Stomach smooth muscle (tissue), 2 donors: ENCODE results near the gene WNT5B.
A peak's percentile ranks its signal among the peaks of the same experiment; 100 is the strongest.

Experiments
- H3K27ac ChIP-seq: one replicate; pipeline ENCODE4 v1.7.0; 2013; ENCODE audit warnings: mild to moderate bottlenecking, low read length, inconsistent platforms
- H3K27me3 ChIP-seq, 2 donors: one replicate each; pipeline ENCODE4 v1.7.0; 2013; ENCODE audit warnings: low read length in 2 of 2; ENCODE audit not compliant: insufficient read depth in 2 of 2, control insufficient read depth in 1 of 2
- H3K36me3 ChIP-seq, 2 donors: one replicate each; pipeline ENCODE4 v1.7.0; 2013; ENCODE audit warnings: low read length in 2 of 2; ENCODE audit not compliant: control insufficient read depth in 2 of 2, insufficient read depth in 2 of 2
- H3K4me1 ChIP-seq: one replicate; pipeline ENCODE4 v1.7.0; 2013; ENCODE audit warnings: low read length; ENCODE audit not compliant: control insufficient read depth, insufficient read depth
- H3K4me3 ChIP-seq, 2 donors: one replicate each; pipeline ENCODE4 v1.7.0; 2013; ENCODE audit warnings: low read length in 2 of 2
- H3K9ac ChIP-seq, 2 donors: one replicate each; pipeline ENCODE4 v1.7.0; 2013; ENCODE audit warnings: low read length in 2 of 2, mild to moderate bottlenecking in 1 of 2
- H3K9me3 ChIP-seq, 2 donors: one replicate each; pipeline ENCODE4 v1.7.0; 2013; ENCODE audit warnings: low read length in 2 of 2; ENCODE audit not compliant: control insufficient read depth in 2 of 2
- donor health status: healthy.
- donor health status: Pancreatic carcinoma.

WNT5B gene

GRCh38 chr12:1640328-1641234 is 11.6 kb downstream of the WNT5B start:
- no peaks in the 10 kb centered on the region for H3K27me3 ChIP-seq
- H3K36me3 ChIP-seq: no peaks in the 10 kb centered on the region
- no peaks in the 10 kb centered on the region for H3K9me3 ChIP-seq
- H3K4me1 ChIP-seq: peaks cover 19% of the 10 kb centered on the region
- H3K27ac ChIP-seq: no peak overlapping the region
- no peak overlapping the region for H3K4me3 ChIP-seq
- no peak overlapping the region for H3K9ac ChIP-seq

- no peak overlapping the region for H3K27ac ChIP-seq
- no peak overlapping the region for H3K9ac ChIP-seq
- no peaks in the 10 kb centered on the region for H3K9me3 ChIP-seq
- H3K4me3 ChIP-seq: no peak overlapping the region
- H3K27me3 ChIP-seq: no peaks in the 10 kb centered on the region
- peaks cover 0 to 2% of the 10 kb centered on the region in 2 donors for H3K36me3 ChIP-seq
- peaks cover 20% of the 10 kb centered on the region for H3K4me1 ChIP-seq
These were observed 13.5 kb downstream of the WNT5B start for GRCh38 chr12:1642513-1642912.

- Histone ChIP-seq H3K27ac (no peak overlapping the region), H3K9ac (no peak overlapping the region), H3K27me3 (no peaks in the 10 kb centered on the region), H3K4me3 (no peak overlapping the region), H3K9me3 (no peaks in the 10 kb centered on the region), H3K36me3 (peaks cover 0 to 2% of the 10 kb centered on the region in 2 donors), H3K4me1 (peaks cover 20% of the 10 kb centered on the region)
These were observed 14.0 kb downstream of the WNT5B start for GRCh38 chr12:1643043-1643442.

- peak overlapping the region; percentile 80 for H3K27ac ChIP-seq
- peak overlapping the region in 1 of 2 donors; percentile 29 for H3K4me3 ChIP-seq
- peaks cover 0 to 2% of the 10 kb centered on the region in 2 donors for H3K36me3 ChIP-seq
- H3K4me1 ChIP-seq: peaks cover 21% of the 10 kb centered on the region
- H3K9ac ChIP-seq: no peak overlapping the region
- H3K27me3 ChIP-seq: no peaks in the 10 kb centered on the region
- no peaks in the 10 kb centered on the region for H3K9me3 ChIP-seq
These were observed 15.0 kb downstream of the WNT5B start for GRCh38 chr12:1643905-1644533.

GRCh38 chr12:1644534-1645438 is 15.8 kb downstream of the WNT5B start:
- no peak overlapping the region for H3K9ac ChIP-seq
- peaks cover 0 to 2% of the 10 kb centered on the region in 2 donors for H3K36me3 ChIP-seq
- H3K4me1 ChIP-seq: peaks cover 26% of the 10 kb centered on the region
- H3K4me3 ChIP-seq: peak overlapping the region; percentile 29 to 35
- H3K9me3 ChIP-seq: no peaks in the 10 kb centered on the region
- peak overlapping the region; percentile 80 for H3K27ac ChIP-seq
- no peaks in the 10 kb centered on the region for H3K27me3 ChIP-seq

GRCh38 chr12:1645819-1646218 is 16.8 kb downstream of the WNT5B start:
- H3K4me1 ChIP-seq: peaks cover 36% of the 10 kb centered on the region
- peaks cover 0 to 2% of the 10 kb centered on the region in 2 donors for H3K36me3 ChIP-seq
- H3K4me3 ChIP-seq: no peak overlapping the region
- peak overlapping the region; percentile 80 for H3K27ac ChIP-seq
- H3K9me3 ChIP-seq: no peaks in the 10 kb centered on the region
- H3K27me3 ChIP-seq: no peaks in the 10 kb centered on the region
- H3K9ac ChIP-seq: no peak overlapping the region

- Histone ChIP-seq H3K4me3 (no peak overlapping the region), H3K9me3 (no peaks in the 10 kb centered on the region), H3K27ac (no peak overlapping the region), H3K36me3 (peaks cover 0 to 2% of the 10 kb centered on the region in 2 donors), H3K4me1 (peaks cover 45% of the 10 kb centered on the region), H3K9ac (no peak overlapping the region), H3K27me3 (no peaks in the 10 kb centered on the region)
These were observed 17.7 kb downstream of the WNT5B start for GRCh38 chr12:1646569-1647284.

GRCh38 chr12:1647285-1647669 is 18.2 kb downstream of the WNT5B start:
- Histone ChIP-seq H3K4me1 (peaks cover 45% of the 10 kb centered on the region), H3K4me3 (no peak overlapping the region), H3K36me3 (peaks cover 0 to 2% of the 10 kb centered on the region in 2 donors), H3K9ac (no peak overlapping the region), H3K27ac (no peak overlapping the region), H3K9me3 (no peaks in the 10 kb centered on the region), H3K27me3 (no peaks in the 10 kb centered on the region)

- no peaks in the 10 kb centered on the region for H3K9me3 ChIP-seq
- H3K36me3 ChIP-seq: peaks cover 0 to 2% of the 10 kb centered on the region in 2 donors
- peak overlapping the region; percentile 87 for H3K27ac ChIP-seq
- H3K4me1 ChIP-seq: peaks cover 27% of the 10 kb centered on the region
- H3K27me3 ChIP-seq: no peaks in the 10 kb centered on the region
- H3K4me3 ChIP-seq: peak overlapping the region in 1 of 2 donors; percentile 15
- peak overlapping the region; percentile 24 to 64 for H3K9ac ChIP-seq
These were observed 21.4 kb downstream of the WNT5B start for GRCh38 chr12:1650260-1650977.
